Keratinocyte (primary cell): ENCODE data around the gene CCDC179. TPM values are rescaled to one million over a fixed set of nuclear protein-coding genes. Genes with fewer than 3 reads are reported as not detected.

Experiments used
- DNase-seq: peaks from one replicate; pipeline ENCODE4 v3.0.0-alpha.2; 2011; ENCODE audit warnings: low read depth, missing footprints, low spot score
- FAIRE-seq: peaks from 2 replicates; lab custom pipeline; 2011; peaks lifted over from hg19 to GRCh38; lab: Jason Lieb, UNC
- H2AFZ ChIP-seq: 2 replicates; pipeline ENCODE4 v1.6.0; 2012; ENCODE audit warnings: low read length, control low read depth, inconsistent platforms; ENCODE audit not compliant: control insufficient read depth
- H3K27ac ChIP-seq: 2 replicates; pipeline ENCODE4 v1.5.1; 2011; ENCODE audit warnings: low read length; ENCODE audit not compliant: control insufficient read depth, insufficient read depth
- H3K27me3 ChIP-seq: 3 replicates; pipeline ENCODE4 v1.6.0; 2011; ENCODE audit warnings: low read length; ENCODE audit not compliant: control insufficient read depth, insufficient read depth; ENCODE audit errors: extremely low read depth
- H3K36me3 ChIP-seq, 2 experiments: 2 replicates in 1 of 2; 3 replicates in 1 of 2; pipeline ENCODE4 v1.5.1; 2011; ENCODE audit warnings: low read length in 2 of 2, mild to moderate bottlenecking in 1 of 2; ENCODE audit not compliant: control insufficient read depth in 2 of 2, insufficient read depth in 2 of 2; ENCODE audit errors: extremely low read depth in 1 of 2
- H3K4me1 ChIP-seq: 3 replicates; pipeline ENCODE4 v1.5.1; 2011; ENCODE audit warnings: low read length; ENCODE audit not compliant: control insufficient read depth, insufficient read depth; ENCODE audit errors: extremely low read depth
- H3K4me2 ChIP-seq: 3 replicates; pipeline ENCODE4 v1.6.0; 2011; ENCODE audit warnings: low read depth, low read length; ENCODE audit not compliant: control insufficient read depth, insufficient read depth; ENCODE audit errors: extremely low read depth
- H3K4me3 ChIP-seq, 3 experiments: fragments of 200-600 bp in 1 of 3; sonication (generic) in 1 of 3; 2 replicates in 2 of 3; 3 replicates in 1 of 3; pipeline ENCODE4 v1.5.1; 2011 to 2016; ENCODE audit warnings: low read length in 3 of 3, mild to moderate bottlenecking in 3 of 3, control low read depth in 2 of 3, inconsistent platforms in 1 of 3, low read depth in 1 of 3, mixed read lengths in 1 of 3, mixed run types in 1 of 3, moderate library complexity in 1 of 3; ENCODE audit not compliant: control insufficient read depth in 2 of 3, insufficient read depth in 2 of 3; ENCODE audit errors: extremely low read depth in 1 of 3
- H3K79me2 ChIP-seq: 2 replicates; pipeline ENCODE4 v1.6.0; 2012; ENCODE audit warnings: low read length; ENCODE audit not compliant: control insufficient read depth, insufficient read depth
- H3K9ac ChIP-seq: 3 replicates; pipeline ENCODE4 v1.6.0; 2011; ENCODE audit warnings: low read length; ENCODE audit not compliant: control insufficient read depth, insufficient read depth; ENCODE audit errors: extremely low read depth
- H3K9me1 ChIP-seq: 3 replicates; pipeline ENCODE4 v1.6.0; 2011; ENCODE audit warnings: low read length; ENCODE audit not compliant: control insufficient read depth, insufficient read depth; ENCODE audit errors: extremely low read depth
- H3K9me3 ChIP-seq: 2 replicates; pipeline ENCODE4 v1.5.1; 2012; ENCODE audit warnings: low read depth, low read length; ENCODE audit not compliant: control insufficient read depth
- H4K20me1 ChIP-seq: 3 replicates; pipeline ENCODE4 v1.6.0; 2011; ENCODE audit warnings: low read length; ENCODE audit not compliant: control insufficient read depth, insufficient read depth; ENCODE audit errors: extremely low read depth
- EZH2 ChIP-seq: IDR thresholded peaks from one replicate; pipeline ENCODE4 v1.6.1; 2012; ENCODE audit warnings: inconsistent platforms, mild to moderate bottlenecking, low read length, moderate library complexity
- dilution Hi-C: fragments of 300-500 bp; cut with MboI; formaldehyde crosslinking; loops from one replicate; pipeline ENCODE4 v1.7.0; 2020; ENCODE audit warnings: low sequenced_read_pairs; ENCODE audit not compliant: extremely low pct_ligation_motif_present
- polyA plus RNA-seq, 5 experiments: library from polyadenylated mRNA; depleted of rRNA in 3 of 5; stranded (reverse) in 3 of 5; stranded (forward) in 1 of 5; unstranded in 1 of 5; fragments of >200 nt; gene quantifications; 1 replicate in 1 of 5; 2 replicates in 3 of 5; 3 replicates in 1 of 5; pipeline versions ENCODE4 v1.2.1 to v1.2.3, GENCODE V29; 2011 to 2012; ENCODE audit warnings: missing spikeins in 2 of 5, low read depth in 1 of 5, low replicate concordance in 1 of 5
- TF ChIP-seq, protein P1 (sequence below), 3 experiments: IDR thresholded peaks in 1 of 3; conservative IDR thresholded peaks in 1 of 3; optimal IDR thresholded peaks in 1 of 3; 2 replicates in 2 of 3; 3 replicates in 1 of 3; pipeline versions ENCODE3 to v1.5.1; 2011; ENCODE audit warnings: low read length in 3 of 3, mild to moderate bottlenecking in 3 of 3, moderate library complexity in 2 of 3, control low read depth in 1 of 3, inconsistent platforms in 1 of 3; ENCODE audit not compliant: insufficient read depth in 2 of 3; ENCODE audit errors: extremely low read depth in 1 of 3

The CCDC179 gene
- polyA plus RNA-seq, 1 donor (not counting 4 experiments of a cell fraction or from before 2014, with no cell fraction given), result not detected

GRCh38 chr11:22809893-22810292 is 50.4 kb downstream of the CCDC179 start:
- Histone ChIP-seq H3K4me2 (no peak overlapping the region), H3K9me1 (no peaks in the 10 kb centered on the region), H2AFZ (no peak overlapping the region), H3K27ac (no peak overlapping the region), H3K36me3 (no peaks in the 10 kb centered on the region), H3K9me3 (no peaks in the 10 kb centered on the region), H3K4me3 (no peak overlapping the region), H3K79me2 (no peaks in the 10 kb centered on the region), H3K9ac (no peak overlapping the region), H4K20me1 (no peaks in the 10 kb centered on the region), H3K4me1 (no peaks in the 10 kb centered on the region), H3K27me3 (no peaks in the 10 kb centered on the region)
- TF ChIP-seq EZH2, result no peak
- TF ChIP-seq, protein P1, sequence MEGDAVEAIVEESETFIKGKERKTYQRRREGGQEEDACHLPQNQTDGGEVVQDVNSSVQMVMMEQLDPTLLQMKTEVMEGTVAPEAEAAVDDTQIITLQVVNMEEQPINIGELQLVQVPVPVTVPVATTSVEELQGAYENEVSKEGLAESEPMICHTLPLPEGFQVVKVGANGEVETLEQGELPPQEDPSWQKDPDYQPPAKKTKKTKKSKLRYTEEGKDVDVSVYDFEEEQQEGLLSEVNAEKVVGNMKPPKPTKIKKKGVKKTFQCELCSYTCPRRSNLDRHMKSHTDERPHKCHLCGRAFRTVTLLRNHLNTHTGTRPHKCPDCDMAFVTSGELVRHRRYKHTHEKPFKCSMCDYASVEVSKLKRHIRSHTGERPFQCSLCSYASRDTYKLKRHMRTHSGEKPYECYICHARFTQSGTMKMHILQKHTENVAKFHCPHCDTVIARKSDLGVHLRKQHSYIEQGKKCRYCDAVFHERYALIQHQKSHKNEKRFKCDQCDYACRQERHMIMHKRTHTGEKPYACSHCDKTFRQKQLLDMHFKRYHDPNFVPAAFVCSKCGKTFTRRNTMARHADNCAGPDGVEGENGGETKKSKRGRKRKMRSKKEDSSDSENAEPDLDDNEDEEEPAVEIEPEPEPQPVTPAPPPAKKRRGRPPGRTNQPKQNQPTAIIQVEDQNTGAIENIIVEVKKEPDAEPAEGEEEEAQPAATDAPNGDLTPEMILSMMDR (optimal IDR thresholded peaks at IDR 0.05 in 1 of 3, IDR thresholded peaks at IDR 0.05 in 1 of 3, conservative IDR thresholded peaks at IDR 0.05 in 1 of 3; ENCODE audit: extremely low read depth in 1 of 3, insufficient read depth in 2 of 3, low read length in 3 of 3), result no peak
- DNase-seq (no peak), FAIRE-seq (no peak)
- dilution Hi-C loops, result no loop called here

DNA sequence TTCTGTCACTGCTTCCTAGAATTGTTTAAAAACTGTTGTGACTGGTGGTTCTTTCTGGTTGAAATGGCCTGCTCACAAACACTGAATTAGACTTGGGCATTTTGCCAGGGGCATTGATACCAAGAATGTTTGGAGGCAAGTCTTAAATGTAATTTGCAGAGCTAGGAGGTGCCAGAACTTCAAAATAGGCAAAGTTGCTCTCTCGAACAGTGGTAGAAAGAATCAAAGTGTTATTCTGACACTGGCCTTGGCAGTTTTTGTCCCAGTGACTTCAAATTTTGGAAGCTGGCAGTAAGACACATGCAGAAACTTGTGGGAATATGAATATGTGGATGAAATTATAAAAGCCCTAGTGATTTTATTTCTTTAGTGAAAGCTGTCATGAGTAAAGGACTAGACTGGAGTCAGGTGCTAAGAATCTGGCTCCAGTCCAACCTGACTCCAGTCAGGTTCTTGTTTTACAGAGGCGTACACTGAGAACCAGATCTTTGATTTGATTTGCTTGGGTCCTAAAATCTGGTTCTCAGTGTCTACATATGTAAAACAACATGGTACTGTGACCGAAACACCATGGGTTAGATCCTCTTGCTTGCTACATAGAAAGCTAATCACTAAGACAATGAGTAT is 51.6 kb downstream of the CCDC179 start:
- dilution Hi-C loops, result no loop called here
- H3K79me2 ChIP-seq, result no peaks in the 10 kb centered on the region
- no peaks in the 10 kb centered on the region for H3K9me3 ChIP-seq
- no peaks in the 10 kb centered on the region for H3K27me3 ChIP-seq
- H3K27ac ChIP-seq, result no peak overlapping the region
- TF ChIP-seq, protein P1 (optimal IDR thresholded peaks at IDR 0.05 in 1 of 3, IDR thresholded peaks at IDR 0.05 in 1 of 3, conservative IDR thresholded peaks at IDR 0.05 in 1 of 3; ENCODE audit: extremely low read depth in 1 of 3, insufficient read depth in 2 of 3, low read length in 3 of 3), result no peak
- TF ChIP-seq EZH2, result no peak
- H2AFZ ChIP-seq, result no peak overlapping the region
- H3K4me1 ChIP-seq, result no peaks in the 10 kb centered on the region
- H3K4me3 ChIP-seq, result no peak overlapping the region
- no peaks in the 10 kb centered on the region for H3K36me3 ChIP-seq
- FAIRE-seq (no peak), DNase-seq (no peak)
- H3K4me2 ChIP-seq, result no peak overlapping the region
- no peaks in the 10 kb centered on the region for H4K20me1 ChIP-seq
- no peak overlapping the region for H3K9ac ChIP-seq
- no peaks in the 10 kb centered on the region for H3K9me1 ChIP-seq
